ENCODE data around the gene TFAM. TPM values are rescaled to one million over a fixed set of nuclear protein-coding genes. Genes with fewer than 3 reads are reported as not detected.

TFAM gene
- total RNA-seq, 1 donor from 2014 or later = 13.3 TPM

GRCh38 chr10:58372607-58373441 lies 12.4 kb upstream of the TFAM start:
- Histone ChIP-seq H3K4me3 (no peak overlapping the region), H3K4me1 (no peaks in the 10 kb centered on the region), H3K27ac (no peak overlapping the region), H3K27me3 (no peaks in the 10 kb centered on the region), H3K9me3 (no peaks in the 10 kb centered on the region), H3K36me3 (no peaks in the 10 kb centered on the region)
- no peak for DNase-seq (ENCODE audit: extremely low spot score in 2 of 2)
- no peak for TF ChIP-seq POLR2A (IDR thresholded peaks at IDR 0.05)
- no peak for TF ChIP-seq POLR2AphosphoS5 (IDR thresholded peaks at IDR 0.05; ENCODE audit: insufficient read depth in 1 of 2, low read depth in 1 of 2)
- no peak for TF ChIP-seq CTCF (IDR thresholded peaks at IDR 0.05)
- intact Hi-C loops (cut with DNase I) = no loop called here

DNA sequence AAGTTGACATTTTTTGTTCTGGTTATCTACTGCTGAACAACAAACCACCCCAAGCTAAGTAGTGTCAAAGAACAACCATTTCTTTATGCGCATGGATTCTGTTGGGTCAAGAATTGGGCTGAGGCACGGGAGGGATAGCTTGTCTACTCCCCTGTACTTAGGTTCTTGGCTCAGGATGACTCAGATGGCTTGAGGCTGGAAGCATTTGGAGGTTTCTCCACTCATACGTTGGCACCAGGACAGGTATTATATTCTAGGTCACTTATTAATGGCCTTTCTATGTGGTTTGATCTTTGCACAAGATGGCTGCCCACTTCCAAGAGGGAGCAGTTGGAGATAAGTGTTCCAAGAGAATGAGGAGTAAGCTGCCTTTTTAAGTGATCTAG lies 11.8 kb upstream of the TFAM start:
- Histone ChIP-seq H3K27me3 (no peaks in the 10 kb centered on the region), H3K4me1 (no peaks in the 10 kb centered on the region), H3K9me3 (no peaks in the 10 kb centered on the region), H3K4me3 (no peak overlapping the region), H3K36me3 (no peaks in the 10 kb centered on the region), H3K27ac (no peak overlapping the region)
- intact Hi-C loops (cut with DNase I) = no loop called here
- no peak for DNase-seq (ENCODE audit: extremely low spot score in 2 of 2)
- TF ChIP-seq POLR2AphosphoS5 (IDR thresholded peaks at IDR 0.05; ENCODE audit: insufficient read depth in 1 of 2, low read depth in 1 of 2) (no peak), CTCF (IDR thresholded peaks at IDR 0.05) (no peak), POLR2A (IDR thresholded peaks at IDR 0.05) (no peak)

DNA sequence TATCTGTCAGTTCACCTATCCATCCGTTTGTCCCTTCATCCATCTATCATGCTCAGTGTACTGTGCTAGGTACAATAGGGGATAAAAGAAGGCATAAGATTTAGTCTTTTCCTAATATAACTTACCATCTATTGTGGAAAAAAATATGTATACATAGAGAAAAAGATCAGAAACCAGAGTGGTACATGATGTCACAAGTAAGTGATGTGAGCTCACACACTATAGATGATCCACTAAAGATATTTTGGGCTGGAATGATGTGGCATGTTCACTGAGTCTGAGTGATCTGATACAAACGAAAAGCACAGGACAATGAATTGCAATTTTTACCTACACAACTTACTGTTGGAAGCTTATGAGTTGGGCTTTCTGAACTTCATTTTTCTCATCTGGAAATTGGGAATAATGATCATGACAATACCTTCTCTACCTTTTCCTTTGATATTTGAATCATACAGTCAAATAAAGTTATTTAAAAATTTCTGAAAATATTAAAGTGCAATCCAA lies 2.7 kb upstream of the TFAM start:
- Histone ChIP-seq H3K9me3 (no peaks in the 10 kb centered on the region), H3K4me1 (peaks cover 18% of the 10 kb centered on the region), H3K27ac (no peak overlapping the region), H3K4me3 (no peak overlapping the region), H3K36me3 (no peaks in the 10 kb centered on the region), H3K27me3 (no peaks in the 10 kb centered on the region)
- intact Hi-C loops (cut with DNase I) = no loop called here
- DNase-seq (ENCODE audit: extremely low spot score in 2 of 2) = no peak
- TF ChIP-seq CTCF (IDR thresholded peaks at IDR 0.05) (no peak), POLR2A (IDR thresholded peaks at IDR 0.05) (no peak), POLR2AphosphoS5 (IDR thresholded peaks at IDR 0.05; ENCODE audit: insufficient read depth in 1 of 2, low read depth in 1 of 2) (no peak)

DNA sequence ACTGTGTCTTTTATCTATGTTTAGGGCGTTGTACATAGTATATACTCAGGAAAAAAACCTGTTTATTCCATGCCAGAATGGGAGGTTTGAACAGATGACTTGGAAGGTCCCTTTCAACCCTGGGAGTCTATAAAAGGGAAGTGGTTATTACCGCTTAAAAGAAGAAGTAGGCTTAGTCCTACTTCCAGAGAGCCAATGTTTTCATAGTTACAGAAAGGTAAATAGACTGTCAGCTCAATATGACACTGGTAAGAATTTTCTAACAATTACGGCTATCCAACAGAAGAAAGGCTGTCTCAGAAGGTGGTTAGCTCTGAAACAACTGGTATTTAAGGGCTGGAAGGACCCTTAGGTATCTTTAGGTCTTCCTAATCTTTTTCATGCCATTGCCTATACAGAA lies 1.1 kb upstream of the TFAM start:
- Histone ChIP-seq H3K4me3 (peak overlapping the region; percentile 86 to 91), H3K27ac (peak overlapping the region; percentile 90), H3K9me3 (no peaks in the 10 kb centered on the region), H3K4me1 (peaks cover 19% of the 10 kb centered on the region), H3K36me3 (peaks cover 0 to 6% of the 10 kb centered on the region in 2 donors), H3K27me3 (no peaks in the 10 kb centered on the region)
- TF ChIP-seq CTCF (IDR thresholded peaks at IDR 0.05) (no peak), POLR2AphosphoS5 (IDR thresholded peaks at IDR 0.05; ENCODE audit: insufficient read depth in 1 of 2, low read depth in 1 of 2) (no peak), POLR2A (IDR thresholded peaks at IDR 0.05) (no peak)
- intact Hi-C loops (cut with DNase I) = no loop called here
- DNase-seq (ENCODE audit: extremely low spot score in 2 of 2) = no peak

- TF ChIP-seq POLR2A (IDR thresholded peaks at IDR 0.05) (no peak), POLR2AphosphoS5 (IDR thresholded peaks at IDR 0.05; ENCODE audit: insufficient read depth in 1 of 2, low read depth in 1 of 2) (no peak), CTCF (IDR thresholded peaks at IDR 0.05) (no peak)
- Histone ChIP-seq H3K36me3 (peaks cover 0 to 11% of the 10 kb centered on the region in 2 donors), H3K4me1 (peaks cover 19% of the 10 kb centered on the region), H3K9me3 (no peaks in the 10 kb centered on the region), H3K27ac (peak overlapping the region; percentile 90), H3K4me3 (peak overlapping the region; percentile 86 to 91), H3K27me3 (no peaks in the 10 kb centered on the region)
- intact Hi-C loops (cut with DNase I) = no loop called here
- DNase-seq (ENCODE audit: extremely low spot score in 2 of 2) = no peak
These were observed 639 bp upstream of the TFAM start for GRCh38 chr10:58384544-58384998.
